LHCN-M2 (cell line): ENCODE results near the gene RTL5. TPM values are rescaled to one million over a fixed set of nuclear protein-coding genes. Genes with fewer than 3 reads are reported as not detected.

Experiments
- DNase-seq: peaks from one replicate; pipeline ENCODE4 v3.0.0-alpha.2; 2012; ENCODE audit warnings: low read depth
- total RNA-seq: library from RNA; depleted of rRNA; stranded (reverse); fragments of >200 nt; gene quantifications from 2 replicates; pipeline ENCODE4 v1.2.3, GENCODE V29; 2014; rRNA removed

The RTL5 gene
- total RNA-seq, 1 experiment from 2014 or later: 1.7 TPM

DNA sequence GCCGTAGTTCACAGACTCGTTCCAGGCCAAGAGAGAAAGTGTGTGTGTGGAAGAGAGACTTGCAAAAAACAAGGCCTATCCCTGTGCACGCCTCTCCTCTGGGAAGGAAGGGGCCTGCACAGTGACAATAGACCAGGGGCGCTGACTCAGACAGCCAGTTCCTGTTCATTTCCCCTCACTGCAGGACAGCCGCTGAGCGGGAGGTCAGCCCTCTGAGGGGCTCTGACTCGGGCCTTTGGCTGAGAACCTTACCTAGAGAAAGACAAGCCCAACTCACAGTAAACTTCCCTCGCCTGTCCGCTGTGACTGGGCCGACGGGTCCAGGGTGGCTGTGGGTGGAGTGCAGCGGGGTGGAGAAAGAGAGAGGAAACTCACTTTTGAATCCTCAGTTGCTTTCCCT lies 52.1 kb downstream of the RTL5 start:
- no peak for DNase-seq

GRCh38 chrX:72078411-72078810 lies 53.3 kb downstream of the RTL5 start:
- no peak for DNase-seq

Other genes starting within 250 kb of the RTL5 start
- gene NHSL2, start 221.1 kb downstream of the RTL5 start, total RNA-seq: 0.06 and 0.23 TPM in 2 replicates
- 5.1 and 7.9 TPM in 2 replicates for gene PIN4, start 49.8 kb upstream of the RTL5 start, total RNA-seq
- gene ERCC6L, start 107.1 kb upstream of the RTL5 start, total RNA-seq: 15.3 and 18.0 TPM in 2 replicates
- 662 and 734 TPM in 2 replicates for gene RPS4X, start 145.3 kb upstream of the RTL5 start, total RNA-seq
- 0.17 and 1.0 TPM in 2 replicates for gene CITED1, start 174.0 kb upstream of the RTL5 start, total RNA-seq